Uterus (tissue), 4 donors: ENCODE data around the gene ENTPD1. TPM values are rescaled to one million over a fixed set of nuclear protein-coding genes. Genes with fewer than 3 reads are reported as not detected.

ENCODE experiments used
- DNase-seq, 2 donors: peaks; one replicate each; pipeline ENCODE4 v3.0.0-alpha.2; 2019 to 2020
- H3K27ac ChIP-seq, 2 donors: fragments of 200-600 bp; sonication (generic); 1 replicate in 1 of 2; 2 replicates in 1 of 2; pipeline ENCODE4 v1.5.1; 2016 to 2018
- H3K27me3 ChIP-seq, 2 donors: fragments of 200-600 bp; sonication (generic); one replicate each; pipeline ENCODE4 v1.5.1; 2018 to 2019; ENCODE audit warnings: control low read depth in 1 of 2
- H3K36me3 ChIP-seq, 2 donors: fragments of 200-600 bp; sonication (generic); one replicate each; pipeline ENCODE4 v1.5.1; 2019; ENCODE audit warnings: control low read depth in 1 of 2
- H3K4me1 ChIP-seq, 2 donors: fragments of 200-600 bp; sonication (generic); one replicate each; pipeline ENCODE4 v1.5.1; 2018 to 2019; ENCODE audit warnings: control low read depth in 1 of 2
- H3K4me3 ChIP-seq, 2 donors: fragments of 200-600 bp; sonication (generic); 1 replicate in 1 of 2; 2 replicates in 1 of 2; pipeline ENCODE4 v1.5.1; 2018 to 2019; ENCODE audit warnings: mild to moderate bottlenecking in 1 of 2
- H3K9me3 ChIP-seq, 2 donors: fragments of 200-600 bp; sonication (generic); one replicate each; pipeline ENCODE4 v1.5.1; 2019; ENCODE audit warnings: control low read depth in 1 of 2
- POLR2A ChIP-seq, 2 donors: fragments of 450-650 bp; IDR thresholded peaks; one replicate each; pipeline ENCODE4 v1.6.1; 2016; ENCODE audit warnings: antibody characterized with exemption in 2 of 2, mild to moderate bottlenecking in 1 of 2, moderate library complexity in 1 of 2
- intact Hi-C: fragments of 100-400 bp; cut with DNase I; formaldehyde crosslinking; loops from one replicate; pipeline ENCODE4 v1.15.1; 2023; ENCODE audit warnings: low total_unique reads
- total RNA-seq, 4 donors: library from RNA; depleted of rRNA in 3 of 4; stranded (reverse); fragments of >200 nt in 3 of 4; gene quantifications; one replicate each; pipeline versions ENCODE4 v1.1.0 to v1.2.4, GENCODE V29; 2014 to 2023
- TF ChIP-seq, protein P1 (sequence below), 4 experiments: fragments of 200-600 bp in 2 of 4; fragments of 450-650 bp in 2 of 4; sonication (generic) in 2 of 4; IDR thresholded peaks; one replicate each; pipeline ENCODE4 v1.5.1; 2016 to 2019; ENCODE audit warnings: antibody characterized with exemption in 4 of 4, mild to moderate bottlenecking in 2 of 4, moderate library complexity in 1 of 4
- donor health status: DM: yes; HTN: yes; CAD: no.

Gene ENTPD1
- total RNA-seq, 4 donors from 2014 or later = 42.4 to 99.5 (median 69.5) TPM

DNA sequence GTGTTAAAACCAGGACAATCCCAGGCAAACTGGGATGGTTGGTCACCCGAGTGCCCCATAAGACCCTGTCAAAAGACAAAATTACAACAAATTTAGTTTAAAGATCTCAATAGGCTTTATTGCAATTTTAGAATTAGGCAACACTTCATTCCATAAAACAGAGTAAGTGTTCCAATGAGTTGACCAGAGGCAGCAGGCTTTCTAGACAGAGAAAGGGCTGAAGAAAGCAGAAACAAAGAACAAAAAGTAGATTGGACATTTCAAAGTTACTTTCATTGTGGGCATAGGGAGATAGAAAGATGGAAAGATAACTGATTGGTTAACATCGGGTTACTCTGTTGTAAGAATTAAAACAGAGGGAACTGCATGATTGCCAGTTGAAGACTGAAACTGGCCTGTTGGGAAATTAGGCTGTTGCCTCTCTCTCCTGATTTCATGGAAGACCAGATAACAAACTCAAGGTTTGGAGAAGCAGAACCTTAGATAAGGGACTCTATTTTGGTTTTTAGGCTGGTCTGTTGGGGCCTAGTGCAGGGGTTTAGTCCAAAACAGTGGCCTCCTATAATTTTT lies 36.3 kb downstream of the ENTPD1 start:
- H3K4me1 ChIP-seq = peaks cover 0 to 3% of the 10 kb centered on the region in 2 donors
- no peak for DNase-seq
- H3K27me3 ChIP-seq = no peaks in the 10 kb centered on the region
- peak overlapping the region; percentile 69 to 74 for H3K27ac ChIP-seq
- H3K36me3 ChIP-seq = no peaks in the 10 kb centered on the region
- no peak overlapping the region for H3K4me3 ChIP-seq
- TF ChIP-seq, protein P1, sequence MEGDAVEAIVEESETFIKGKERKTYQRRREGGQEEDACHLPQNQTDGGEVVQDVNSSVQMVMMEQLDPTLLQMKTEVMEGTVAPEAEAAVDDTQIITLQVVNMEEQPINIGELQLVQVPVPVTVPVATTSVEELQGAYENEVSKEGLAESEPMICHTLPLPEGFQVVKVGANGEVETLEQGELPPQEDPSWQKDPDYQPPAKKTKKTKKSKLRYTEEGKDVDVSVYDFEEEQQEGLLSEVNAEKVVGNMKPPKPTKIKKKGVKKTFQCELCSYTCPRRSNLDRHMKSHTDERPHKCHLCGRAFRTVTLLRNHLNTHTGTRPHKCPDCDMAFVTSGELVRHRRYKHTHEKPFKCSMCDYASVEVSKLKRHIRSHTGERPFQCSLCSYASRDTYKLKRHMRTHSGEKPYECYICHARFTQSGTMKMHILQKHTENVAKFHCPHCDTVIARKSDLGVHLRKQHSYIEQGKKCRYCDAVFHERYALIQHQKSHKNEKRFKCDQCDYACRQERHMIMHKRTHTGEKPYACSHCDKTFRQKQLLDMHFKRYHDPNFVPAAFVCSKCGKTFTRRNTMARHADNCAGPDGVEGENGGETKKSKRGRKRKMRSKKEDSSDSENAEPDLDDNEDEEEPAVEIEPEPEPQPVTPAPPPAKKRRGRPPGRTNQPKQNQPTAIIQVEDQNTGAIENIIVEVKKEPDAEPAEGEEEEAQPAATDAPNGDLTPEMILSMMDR (IDR thresholded peaks at IDR 0.05) = no peak
- TF ChIP-seq POLR2A (IDR thresholded peaks at IDR 0.05) = no peak
- no peaks in the 10 kb centered on the region for H3K9me3 ChIP-seq
- intact Hi-C loops = no loop called here

- TF ChIP-seq POLR2A (IDR thresholded peaks at IDR 0.05) = no peak
- TF ChIP-seq, protein P1 (IDR thresholded peaks at IDR 0.05) = no peak
- no peaks in the 10 kb centered on the region for H3K36me3 ChIP-seq
- H3K27ac ChIP-seq = peak overlapping the region; percentile 69 to 74
- intact Hi-C loops = no loop called here
- DNase-seq = peak in 1 of 2 donors; percentile 28
- no peaks in the 10 kb centered on the region for H3K9me3 ChIP-seq
- H3K27me3 ChIP-seq = no peaks in the 10 kb centered on the region
- no peak overlapping the region for H3K4me3 ChIP-seq
- peaks cover 0 to 3% of the 10 kb centered on the region in 2 donors for H3K4me1 ChIP-seq
Measured at GRCh38 chr10:95792874-95793285, 36.9 kb downstream of the ENTPD1 start.

GRCh38 chr10:95793401-95794045 lies 37.6 kb downstream of the ENTPD1 start:
- no peak for DNase-seq
- H3K4me1 ChIP-seq = peaks cover 0 to 3% of the 10 kb centered on the region in 2 donors
- no peaks in the 10 kb centered on the region for H3K36me3 ChIP-seq
- intact Hi-C loops = no loop called here
- H3K4me3 ChIP-seq = no peak overlapping the region
- H3K9me3 ChIP-seq = no peaks in the 10 kb centered on the region
- TF ChIP-seq POLR2A (IDR thresholded peaks at IDR 0.05) = no peak
- TF ChIP-seq, protein P1 (IDR thresholded peaks at IDR 0.05) = no peak
- no peaks in the 10 kb centered on the region for H3K27me3 ChIP-seq
- peak overlapping the region; percentile 69 to 74 for H3K27ac ChIP-seq

DNA sequence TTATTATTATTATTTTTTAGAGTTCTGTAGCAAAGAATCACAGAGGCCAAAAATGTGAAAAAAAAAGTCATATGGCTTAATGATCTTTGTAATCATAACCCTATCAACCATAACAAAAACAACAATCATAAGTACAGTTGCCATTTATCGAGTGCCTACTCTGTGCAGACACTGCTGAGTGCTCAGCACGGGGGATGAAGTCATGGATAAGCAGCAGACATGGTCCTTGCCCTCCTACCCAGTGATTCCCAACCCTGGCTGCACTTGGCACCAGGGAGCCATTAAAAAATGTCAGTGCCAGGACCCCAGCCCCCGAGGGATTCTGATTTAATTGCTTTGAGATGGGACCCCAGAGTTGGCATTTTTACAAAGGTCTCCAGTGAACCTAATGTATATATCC lies 38.2 kb downstream of the ENTPD1 start:
- H3K36me3 ChIP-seq = no peaks in the 10 kb centered on the region
- intact Hi-C loops = no loop called here
- no peak for DNase-seq
- TF ChIP-seq, protein P1 (IDR thresholded peaks at IDR 0.05) = no peak
- no peak overlapping the region for H3K4me3 ChIP-seq
- peaks cover 0 to 3% of the 10 kb centered on the region in 2 donors for H3K4me1 ChIP-seq
- no peaks in the 10 kb centered on the region for H3K27me3 ChIP-seq
- H3K9me3 ChIP-seq = no peaks in the 10 kb centered on the region
- peak overlapping the region in 1 of 2 donors; percentile 74 for H3K27ac ChIP-seq

DNA sequence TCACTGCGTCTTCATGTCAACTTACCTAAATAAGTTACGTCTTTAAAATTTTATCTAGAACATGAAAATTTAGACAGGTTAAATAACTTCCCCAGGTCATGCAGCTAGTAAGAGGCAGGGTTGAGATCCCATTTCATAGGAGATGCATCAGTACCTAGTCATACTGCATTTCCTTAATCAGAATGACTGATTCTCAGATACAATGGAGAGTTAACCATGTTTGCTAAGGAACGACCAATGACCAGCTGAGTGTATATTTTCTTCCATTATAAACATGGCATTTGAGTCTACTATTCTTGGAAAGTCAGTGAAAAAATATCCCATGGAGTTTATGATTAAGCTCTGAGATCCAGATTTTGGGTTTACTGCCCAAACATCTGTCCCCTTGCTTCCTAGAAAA lies 39.6 kb downstream of the ENTPD1 start:
- TF ChIP-seq, protein P1 (IDR thresholded peaks at IDR 0.05) = no peak
- TF ChIP-seq POLR2A (IDR thresholded peaks at IDR 0.05) = no peak
- DNase-seq = no peak
- no peaks in the 10 kb centered on the region for H3K27me3 ChIP-seq
- H3K9me3 ChIP-seq = no peaks in the 10 kb centered on the region
- peaks cover 0 to 3% of the 10 kb centered on the region in 2 donors for H3K4me1 ChIP-seq
- no peak overlapping the region for H3K4me3 ChIP-seq
- intact Hi-C loops = no loop called here
- no peaks in the 10 kb centered on the region for H3K36me3 ChIP-seq
- no peak overlapping the region for H3K27ac ChIP-seq
